Kidney (tissue), 14 donors: ENCODE results near the gene DHX36. TPM values are rescaled to one million over a fixed set of nuclear protein-coding genes. Genes with fewer than 3 reads are reported as not detected.

Source experiments
- DNase-seq, 5 donors: peaks; one replicate each; pipeline ENCODE4 v3.0.0-alpha.2; 2013 to 2020
- FAIRE-seq: peaks from 2 replicates; lab custom pipeline; 2012; peaks lifted over from hg19 to GRCh38; lab: Jason Lieb, UNC
- H3K27ac ChIP-seq, 2 donors: one replicate each; pipeline ENCODE4 v1.7.0; 2013; ENCODE audit warnings: low read depth in 2 of 2, low read length in 2 of 2, inconsistent platforms in 1 of 2
- H3K27me3 ChIP-seq: one replicate; pipeline ENCODE4 v1.7.1; 2013; ENCODE audit warnings: low read length, inconsistent platforms; ENCODE audit not compliant: control insufficient read depth, insufficient read depth
- H3K36me3 ChIP-seq, 3 donors: one replicate each; pipeline versions ENCODE4 v1.7.0 to v1.7.1; 2013; ENCODE audit warnings: low read length in 3 of 3, control low read depth in 1 of 3, inconsistent platforms in 1 of 3; ENCODE audit not compliant: insufficient read depth in 3 of 3, control insufficient read depth in 2 of 3
- H3K4me1 ChIP-seq, 3 donors: one replicate each; pipeline versions ENCODE4 v1.7.0 to v1.7.1; 2013; ENCODE audit warnings: low read length in 3 of 3, inconsistent platforms in 1 of 3, low read depth in 1 of 3; ENCODE audit not compliant: control insufficient read depth in 2 of 3, insufficient read depth in 2 of 3
- H3K4me3 ChIP-seq, 3 donors: one replicate each; pipeline versions ENCODE4 v1.7.0 to v1.8.1; 2013; ENCODE audit warnings: low read length in 3 of 3, control low read depth in 1 of 3, inconsistent platforms in 1 of 3
- H3K9ac ChIP-seq, 3 donors: one replicate each; pipeline versions ENCODE4 v1.7.0 to v1.7.1; 2013; ENCODE audit warnings: low read length in 3 of 3, control low read depth in 1 of 3, inconsistent platforms in 1 of 3
- H3K9me3 ChIP-seq, 3 donors: one replicate each; pipeline versions ENCODE4 v1.7.0 to v1.7.1; 2013; ENCODE audit warnings: low read length in 3 of 3, control low read depth in 1 of 3, inconsistent platforms in 1 of 3; ENCODE audit not compliant: control insufficient read depth in 2 of 3, insufficient read depth in 1 of 3
- intact Hi-C: fragments of 100-400 bp; cut with DNase I; formaldehyde crosslinking; loops from one replicate; pipeline ENCODE4 v1.11.1; 2022
- polyA plus RNA-seq: library from polyadenylated mRNA; stranded (reverse); fragments of 350-450 nt; fragmentation: Illumina TruSeq; extraction: RNeasy Lipid Tissue Mini Kit (QIAGEN cat#74804); gene quantifications from one replicate; pipeline ENCODE4 v1.2.3, GENCODE V29; 2014; ENCODE audit warnings: low read depth, low replicate concordance; ENCODE audit not compliant: insufficient read depth
- total RNA-seq: library from RNA; stranded (reverse); fragmentation: NEBNext Ultra II Directional; extraction: Animal tissue kit (Norgen Biotek cat#: 25700); gene quantifications from one replicate; pipeline ENCODE4 v1.2.1, GENCODE V29; 2021
- TF ChIP-seq, protein P1 (sequence below): IDR thresholded peaks from 3 replicates; pipeline ENCODE4 v1.5.1; 2012; ENCODE audit warnings: mild to moderate bottlenecking, moderate library complexity, borderline replicate concordance; ENCODE audit not compliant: insufficient read depth; ENCODE audit errors: extremely low read depth
- donor health status: control.
- donor health status: control.
- donor health status: control.
- donor health status: control.
- donor health status: control.
- donor health status: DM: yes; HTN: yes; CAD: no.
- donor health status: Normal renal cell carcinoma (clear cell type).

Gene DHX36
- total and polyA plus RNA-seq, 2 donors from 2014 or later, result 19.8 to 76.7 TPM

DNA sequence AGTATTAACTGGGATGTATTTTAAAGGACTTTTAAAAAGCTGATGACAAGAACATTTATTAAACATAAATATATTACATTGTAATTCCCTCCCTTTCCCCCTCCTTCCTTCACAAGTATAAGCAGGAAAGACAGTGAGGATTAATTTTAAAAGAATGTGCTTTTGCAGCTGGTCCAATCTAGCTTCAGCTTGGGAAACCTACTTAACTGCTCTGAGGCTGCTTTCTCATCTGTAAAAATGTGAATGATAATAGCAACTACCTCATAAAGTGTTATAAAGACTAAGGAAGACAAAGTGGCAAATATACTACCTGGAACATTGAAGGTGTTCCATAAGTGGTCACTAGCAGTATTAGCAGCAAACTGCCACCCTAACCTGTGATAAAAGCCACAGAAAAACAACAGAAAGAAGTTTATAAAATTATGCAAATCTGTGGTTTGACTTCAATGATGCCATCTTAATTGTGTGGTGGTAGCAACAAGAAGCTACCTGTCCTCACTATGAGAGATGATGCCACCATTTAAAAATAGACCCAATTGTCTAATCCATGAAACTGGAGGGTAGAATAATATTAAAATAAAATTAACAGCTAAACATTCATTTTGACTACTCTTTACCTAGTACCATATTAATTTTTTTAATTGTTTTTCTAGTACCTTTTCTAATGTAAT, 20.0 kb downstream of the DHX36 start:
- TF ChIP-seq, protein P1, sequence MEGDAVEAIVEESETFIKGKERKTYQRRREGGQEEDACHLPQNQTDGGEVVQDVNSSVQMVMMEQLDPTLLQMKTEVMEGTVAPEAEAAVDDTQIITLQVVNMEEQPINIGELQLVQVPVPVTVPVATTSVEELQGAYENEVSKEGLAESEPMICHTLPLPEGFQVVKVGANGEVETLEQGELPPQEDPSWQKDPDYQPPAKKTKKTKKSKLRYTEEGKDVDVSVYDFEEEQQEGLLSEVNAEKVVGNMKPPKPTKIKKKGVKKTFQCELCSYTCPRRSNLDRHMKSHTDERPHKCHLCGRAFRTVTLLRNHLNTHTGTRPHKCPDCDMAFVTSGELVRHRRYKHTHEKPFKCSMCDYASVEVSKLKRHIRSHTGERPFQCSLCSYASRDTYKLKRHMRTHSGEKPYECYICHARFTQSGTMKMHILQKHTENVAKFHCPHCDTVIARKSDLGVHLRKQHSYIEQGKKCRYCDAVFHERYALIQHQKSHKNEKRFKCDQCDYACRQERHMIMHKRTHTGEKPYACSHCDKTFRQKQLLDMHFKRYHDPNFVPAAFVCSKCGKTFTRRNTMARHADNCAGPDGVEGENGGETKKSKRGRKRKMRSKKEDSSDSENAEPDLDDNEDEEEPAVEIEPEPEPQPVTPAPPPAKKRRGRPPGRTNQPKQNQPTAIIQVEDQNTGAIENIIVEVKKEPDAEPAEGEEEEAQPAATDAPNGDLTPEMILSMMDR, result no peak
- Histone ChIP-seq H3K36me3 (peaks cover 13 to 57% (median 24%) of the 10 kb centered on the region in 3 donors), H3K4me3 (no peak overlapping the region), H3K9me3 (no peaks in the 10 kb centered on the region), H3K9ac (no peak overlapping the region), H3K4me1 (peaks cover 0 to 5% (median 0%) of the 10 kb centered on the region in 3 donors), H3K27ac (no peak overlapping the region), H3K27me3 (no peaks in the 10 kb centered on the region)
- intact Hi-C loops, result no loop called here
- DNase-seq (no peak), FAIRE-seq (no peak)

DNA sequence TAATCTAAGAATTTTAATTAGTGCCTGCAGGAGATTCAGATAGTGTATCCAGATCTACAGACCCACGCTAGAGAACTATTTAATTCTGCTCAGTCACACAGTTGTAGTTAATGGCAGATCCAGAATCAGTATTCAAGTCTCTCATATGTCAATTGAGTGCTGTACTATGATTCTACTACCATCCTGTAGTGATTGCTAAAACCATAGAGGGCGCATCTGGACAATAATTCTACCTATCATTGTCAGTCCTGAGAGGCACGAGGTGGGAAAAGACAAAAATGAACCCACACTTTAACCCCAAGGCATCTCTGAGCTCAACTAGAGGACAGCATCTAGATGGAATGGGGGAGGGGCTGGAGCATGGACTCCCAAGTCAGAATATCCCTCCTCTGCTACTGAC, 22.7 kb downstream of the DHX36 start:
- H3K9me3 ChIP-seq, result no peaks in the 10 kb centered on the region
- H3K27me3 ChIP-seq, result no peaks in the 10 kb centered on the region
- H3K36me3 ChIP-seq, result peaks cover 12 to 46% (median 29%) of the 10 kb centered on the region in 3 donors
- TF ChIP-seq, protein P1, result no peak
- H3K27ac ChIP-seq, result no peak overlapping the region
- FAIRE-seq (no peak), DNase-seq (no peak)
- no peak overlapping the region for H3K9ac ChIP-seq
- intact Hi-C loops, result no loop called here
- H3K4me3 ChIP-seq, result no peak overlapping the region
- no peaks in the 10 kb centered on the region for H3K4me1 ChIP-seq

DNA sequence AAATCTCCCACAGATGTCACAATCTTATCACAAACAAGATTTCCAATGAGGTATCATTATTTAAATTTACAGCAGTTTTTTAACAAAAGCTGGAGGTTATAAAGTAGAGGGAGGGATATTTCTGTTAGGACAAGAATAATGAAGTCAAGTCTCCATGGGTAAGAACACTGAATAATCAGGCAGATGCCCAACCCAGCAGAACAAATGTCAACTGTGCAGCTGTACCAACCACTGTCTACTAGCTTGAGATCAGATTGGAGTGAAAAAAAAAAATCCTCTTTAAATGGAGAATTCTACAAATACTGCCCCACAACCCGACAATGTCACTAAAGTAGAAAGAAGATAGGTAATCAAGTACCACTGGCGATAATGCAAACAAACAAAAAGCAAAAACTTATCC, 30.3 kb downstream of the DHX36 start:
- Histone ChIP-seq H3K27ac (no peak overlapping the region), H3K27me3 (no peaks in the 10 kb centered on the region), H3K36me3 (peaks cover 5 to 23% (median 23%) of the 10 kb centered on the region in 3 donors), H3K4me3 (no peak overlapping the region), H3K9me3 (no peaks in the 10 kb centered on the region), H3K9ac (no peak overlapping the region), H3K4me1 (no peaks in the 10 kb centered on the region)
- intact Hi-C loops, result no loop called here
- TF ChIP-seq, protein P1, result no peak
- no peak for FAIRE-seq
- no peak for DNase-seq
